SJCRH30 (cell line): ENCODE results near the gene LTK. TPM values are rescaled to one million over a fixed set of nuclear protein-coding genes. Genes with fewer than 3 reads are reported as not detected.

Experiments
- total RNA-seq: library from RNA; depleted of rRNA; stranded (reverse); fragments of >200 nt; shearing (Covaris generic); gene quantifications from 2 replicates; pipeline ENCODE4 v1.2.3, GENCODE V29; 2014; rRNA removed

LTK gene
- total RNA-seq, 1 experiment from 2014 or later, result 4.7 TPM

Other genes with a start within 250 kb of the LTK start
- 33.7 and 37.8 TPM in 2 replicates for gene OIP5, start 181.2 kb downstream of the LTK start, total RNA-seq
- 256 and 300 TPM in 2 replicates for gene NUSAP1, start 180.9 kb downstream of the LTK start, total RNA-seq
- 17.2 and 17.4 TPM in 2 replicates for gene NDUFAF1, start 111.3 kb downstream of the LTK start, total RNA-seq
- gene RTF1, start 96.7 kb downstream of the LTK start, total RNA-seq, result 49.8 and 53.9 TPM in 2 replicates
- 8.4 and 8.8 TPM in 2 replicates for gene ITPKA, start 20.0 kb downstream of the LTK start, total RNA-seq
- gene RPAP1, start 30.4 kb upstream of the LTK start, total RNA-seq, result 19.5 and 24.0 TPM in 2 replicates
- 23.2 and 24.4 TPM in 2 replicates for gene TYRO3, start 45.4 kb upstream of the LTK start, total RNA-seq
- gene MGA, start 146.6 kb upstream of the LTK start, total RNA-seq, result 75.6 and 83.6 TPM in 2 replicates